HG03354 (cell line): ENCODE data around the gene FAM177B.
A peak's percentile ranks its signal among the peaks of the same experiment; 100 is the strongest.

ENCODE experiments used
- ATAC-seq: cut with Tn5 transposase; IDR thresholded peaks from one replicate; pipeline ENCODE4 v1.9.1; 2021; ENCODE audit warnings: mild to moderate bottlenecking; ENCODE audit not compliant: unreplicated experiment, poor library complexity, severe bottlenecking

FAM177B gene

GRCh38 chr1:222783051-222783450, 46.0 kb downstream of the FAM177B start:
- ATAC-seq: no peak

GRCh38 chr1:222784371-222784770, 47.4 kb downstream of the FAM177B start:
- ATAC-seq: no peak

GRCh38 chr1:222784916-222785315, 47.9 kb downstream of the FAM177B start:
- no peak for ATAC-seq

- no peak for ATAC-seq
Observed at GRCh38 chr1:222785529-222785928, 48.5 kb downstream of the FAM177B start.

DNA sequence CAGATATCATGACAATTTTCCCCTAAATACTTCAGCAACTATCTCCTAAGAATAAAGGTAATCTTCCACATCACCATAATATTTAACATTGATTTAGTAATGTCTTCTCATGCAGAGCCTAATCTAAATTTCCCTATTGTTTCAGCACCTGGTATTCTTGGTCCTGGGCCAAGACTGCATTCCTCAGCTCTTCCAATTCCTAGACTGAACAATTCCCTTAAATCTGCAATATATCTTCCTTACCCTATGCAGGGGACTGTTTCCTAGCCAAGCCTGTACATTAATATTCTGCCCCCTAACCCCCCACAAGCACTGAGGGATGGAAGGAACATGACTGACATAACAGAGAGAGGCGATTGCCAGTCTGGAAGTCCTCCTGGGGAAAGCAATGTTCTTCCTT, 49.1 kb downstream of the FAM177B start:
- ATAC-seq: no peak

DNA sequence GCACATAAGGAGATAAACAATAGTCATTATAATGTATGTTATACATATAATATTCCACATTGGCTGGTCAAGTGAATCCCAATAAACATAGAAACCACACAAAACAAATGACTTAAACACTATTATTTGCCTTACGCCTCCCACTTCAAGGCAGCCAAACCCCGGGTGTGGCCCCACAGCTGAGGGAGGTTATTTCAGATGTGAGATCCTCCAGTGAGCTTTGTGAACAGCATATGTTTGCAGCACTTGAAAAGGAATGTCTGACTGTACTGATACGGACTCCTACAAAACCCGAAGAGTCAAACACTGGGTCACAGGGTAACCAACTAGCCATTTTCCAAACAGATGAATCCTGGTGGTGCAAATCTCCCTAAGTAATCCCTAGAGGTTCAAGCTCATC, 50.7 kb downstream of the FAM177B start:
- no peak for ATAC-seq

- peak; percentile 72 for ATAC-seq
Observed at GRCh38 chr1:222788402-222789156, 51.6 kb downstream of the FAM177B start.

- no peak for ATAC-seq
Observed at GRCh38 chr1:222790115-222790514, 53.1 kb downstream of the FAM177B start.

- no peak for ATAC-seq
Observed at GRCh38 chr1:222790520-222790919, 53.5 kb downstream of the FAM177B start.

- ATAC-seq: no peak
Observed at GRCh38 chr1:222791006-222791710, 54.2 kb downstream of the FAM177B start.

DNA sequence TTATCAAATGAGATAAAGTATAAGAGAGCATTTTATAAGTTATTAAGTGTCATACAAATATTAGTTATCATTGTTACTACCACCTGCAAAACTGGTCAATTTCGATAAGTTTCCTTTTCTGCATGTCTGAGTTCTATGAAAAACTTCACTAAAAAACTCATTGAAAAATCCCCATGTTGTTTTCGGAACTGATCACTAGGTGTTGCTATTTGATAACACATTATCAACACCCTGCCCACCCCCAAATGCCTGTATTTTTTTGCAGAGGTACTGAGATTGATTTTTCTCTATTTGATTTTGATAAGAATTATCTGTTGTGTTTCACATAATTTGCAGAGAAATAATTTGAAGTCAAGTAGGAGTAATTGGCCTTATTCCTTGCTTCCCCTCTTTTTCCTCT, 55.7 kb downstream of the FAM177B start:
- no peak for ATAC-seq

- ATAC-seq: no peak
Observed at GRCh38 chr1:222794656-222795474, 57.9 kb downstream of the FAM177B start.

GRCh38 chr1:222798116-222798515, 61.1 kb downstream of the FAM177B start:
- ATAC-seq: no peak

DNA sequence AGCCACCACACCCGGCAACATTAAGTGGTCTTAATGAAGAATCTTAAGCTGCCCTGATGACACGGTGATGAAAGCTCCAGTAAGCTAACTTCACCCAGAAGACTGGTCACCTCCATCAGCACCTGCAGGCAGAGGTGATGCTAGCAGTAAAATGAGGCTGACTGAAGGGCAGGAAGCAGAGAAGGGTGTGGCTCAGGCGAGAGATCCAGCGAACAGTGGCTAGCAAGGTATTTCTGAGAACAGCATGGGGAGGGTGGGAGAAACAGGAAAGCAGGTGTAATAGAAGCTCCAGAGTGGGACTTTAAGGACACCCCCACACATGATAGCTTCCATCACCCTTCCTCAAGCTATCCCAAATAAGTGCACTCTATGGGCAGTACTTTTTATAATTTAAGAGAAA, 62.0 kb downstream of the FAM177B start:
- no peak for ATAC-seq
